NCI-H2081 treated with DMSO at 0.1 percent for 48 hours (cell line): ENCODE measurements around the gene HMCN2.
A peak's percentile ranks its signal among the peaks of the same experiment; 100 is the strongest.
"Not testable (repeated sequence)": the region's sequence is repeated elsewhere in the genome, so short reads cannot be mapped to it uniquely, and the experiment has no call there.

ENCODE experiments used
- DNase-seq: peaks from one replicate; lab custom pipeline; 2025; lab: John Stamatoyannopoulos, UW

HMCN2 gene

DNA sequence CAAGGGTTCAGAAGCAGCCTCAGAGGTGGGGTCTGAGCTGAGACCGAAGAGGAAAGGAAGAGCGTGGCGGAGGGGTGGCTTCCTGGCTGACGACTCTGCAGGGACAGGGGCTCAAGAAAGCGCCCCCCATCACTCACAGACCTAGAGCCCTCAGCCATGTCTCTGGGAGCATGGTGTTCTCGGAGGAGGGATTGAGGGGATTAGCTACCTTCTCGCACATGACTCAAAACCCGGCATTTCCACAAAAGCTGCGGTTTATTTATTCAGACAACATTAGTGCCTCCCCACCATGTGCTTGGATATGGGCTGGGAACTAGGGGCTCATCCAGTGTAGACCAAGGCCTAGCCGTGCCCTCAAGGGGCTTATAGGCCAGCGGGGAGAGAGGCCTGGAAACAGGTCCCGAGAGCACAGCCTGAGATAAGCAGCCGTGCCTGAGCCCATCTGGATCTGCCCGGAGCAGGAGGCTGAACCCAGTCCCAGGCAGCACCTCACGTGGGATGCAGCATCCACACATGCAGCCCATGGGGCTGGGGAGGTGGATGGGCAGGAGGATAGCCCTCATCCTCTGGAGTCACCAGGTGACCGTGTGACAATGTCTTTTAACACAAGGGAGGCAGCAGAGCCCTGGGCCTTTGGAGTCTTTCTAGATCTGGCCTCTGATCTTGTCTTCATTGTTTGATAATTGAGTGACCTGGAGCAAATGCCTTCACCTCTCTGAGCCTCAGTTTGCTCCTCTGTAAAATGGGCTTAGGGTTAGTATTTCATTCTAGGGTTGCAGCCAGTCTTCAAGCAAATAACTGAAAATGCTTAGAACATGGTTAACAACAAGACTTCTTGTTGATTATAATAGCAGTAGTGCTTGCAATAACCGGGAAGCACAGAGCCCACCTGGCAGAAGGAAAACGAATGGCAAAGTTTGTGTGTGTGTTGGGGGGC, 878 bp upstream of the HMCN2 start:
- no peak for DNase-seq

DNA sequence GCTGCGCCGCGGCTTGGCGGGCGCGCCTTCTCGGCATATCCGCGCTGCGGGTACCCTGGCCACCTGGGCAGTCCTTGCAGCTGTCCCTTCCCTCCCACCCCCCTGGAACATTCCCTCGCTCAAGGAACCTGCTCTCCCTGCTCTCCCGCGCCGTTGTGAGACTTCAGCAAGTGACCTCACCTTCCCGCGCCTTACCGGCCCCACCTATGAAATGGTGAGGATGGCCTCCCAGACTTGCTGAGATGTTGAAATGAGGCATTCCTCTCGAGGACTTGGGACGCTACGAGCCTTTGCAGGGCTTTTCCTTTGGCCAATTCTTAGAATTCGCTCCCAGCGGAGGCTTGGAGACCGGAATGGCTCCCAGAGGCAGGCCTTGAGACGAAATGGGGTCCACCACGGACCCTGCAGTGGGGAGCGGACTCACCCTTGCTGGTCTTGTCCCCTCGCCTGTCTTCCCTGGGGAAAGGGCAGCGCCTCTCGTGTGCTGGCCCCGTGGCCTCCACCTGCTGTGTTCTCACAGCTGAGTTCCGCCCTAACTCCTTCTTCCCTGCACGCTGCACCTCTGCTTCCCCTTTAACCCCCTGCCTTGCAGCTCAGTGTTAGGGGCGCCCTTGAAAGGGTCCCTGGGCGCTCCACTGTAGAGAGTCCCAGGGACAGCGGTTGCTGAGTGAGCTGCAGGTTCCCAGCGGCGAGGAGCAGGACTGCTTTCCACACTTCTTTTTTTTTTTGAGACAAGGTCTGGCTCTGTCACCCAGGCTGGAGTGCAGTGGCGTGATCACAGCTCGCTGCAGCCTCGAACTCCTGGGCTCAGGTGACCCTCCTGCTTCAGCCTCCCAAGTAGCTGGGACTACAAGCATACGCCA, 907 bp downstream of the HMCN2 start:
- DNase-seq, result no peak

DNA sequence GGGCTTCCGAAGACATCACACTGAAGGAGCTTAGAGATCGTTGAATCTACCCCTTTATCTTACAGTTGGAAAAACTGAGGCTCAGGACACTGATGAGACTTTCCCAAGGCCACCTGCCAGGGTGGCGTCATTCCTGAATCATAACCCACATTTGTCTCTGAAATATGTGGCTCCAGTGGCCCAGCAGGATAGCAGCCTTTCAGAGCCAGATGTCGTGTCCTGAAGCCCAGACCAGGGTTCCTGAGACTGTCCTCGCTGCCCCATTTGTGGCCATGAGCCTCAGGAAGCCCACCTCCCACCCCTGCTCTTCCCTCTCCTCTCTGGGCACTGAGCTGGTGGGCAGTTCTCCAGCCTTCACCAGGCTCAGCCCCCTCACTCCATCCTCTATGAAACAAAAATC, 2.4 kb downstream of the HMCN2 start:
- DNase-seq, result no peak

DNA sequence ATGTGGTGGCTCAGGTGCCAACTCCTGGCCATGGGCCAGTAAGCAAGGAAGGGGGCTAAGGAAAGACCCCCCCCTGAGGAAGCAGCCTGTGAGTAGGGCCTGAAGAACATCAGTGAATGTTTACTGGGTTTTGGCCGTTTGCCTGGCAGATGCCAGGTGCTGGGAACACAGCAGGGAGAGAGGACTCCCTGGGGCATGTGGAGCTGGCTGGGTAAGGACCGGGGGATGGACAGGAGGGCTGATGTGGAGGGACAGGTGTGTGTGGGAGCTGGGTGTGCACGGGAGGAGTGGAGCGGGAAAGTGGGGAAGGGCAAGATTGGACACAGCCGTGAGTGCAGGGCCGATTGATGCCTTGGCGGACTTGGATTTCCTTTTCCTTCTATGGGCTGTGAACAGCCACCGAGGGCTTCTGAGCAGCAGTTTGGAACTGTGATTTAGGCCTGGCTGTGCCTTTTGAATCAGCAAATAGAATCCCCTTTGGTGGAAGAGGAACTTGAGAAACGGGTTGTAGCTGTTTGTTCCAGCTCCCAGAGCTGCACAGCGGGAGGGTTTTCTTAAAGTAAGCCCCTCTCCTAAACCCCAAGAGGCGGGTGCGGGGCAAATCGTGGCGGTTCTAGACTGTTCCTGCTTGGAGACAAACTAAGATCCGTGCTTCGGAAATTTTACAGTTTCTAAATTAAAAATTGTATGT, 3.1 kb downstream of the HMCN2 start:
- peak; percentile 40 for DNase-seq

DNA sequence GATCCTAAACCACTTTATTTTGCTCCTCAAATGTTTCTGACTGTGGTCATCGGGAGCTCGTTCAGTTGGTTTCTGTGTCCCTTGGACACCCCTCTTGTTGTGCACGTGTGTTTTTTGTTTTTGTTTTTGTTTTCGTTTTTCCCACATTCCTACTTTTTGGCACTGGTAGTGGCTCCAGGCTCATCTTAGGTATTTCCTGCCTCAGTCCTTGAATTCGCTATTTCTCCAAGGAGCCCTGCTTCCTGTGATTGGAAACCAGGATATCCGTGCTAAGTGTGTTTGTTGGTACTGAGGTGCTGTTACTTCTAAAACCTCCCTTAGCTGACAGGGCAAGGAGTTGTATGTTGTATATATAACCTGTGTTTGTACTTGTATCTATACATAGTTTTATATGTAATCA, 5.9 kb downstream of the HMCN2 start:
- DNase-seq, result no peak

DNA sequence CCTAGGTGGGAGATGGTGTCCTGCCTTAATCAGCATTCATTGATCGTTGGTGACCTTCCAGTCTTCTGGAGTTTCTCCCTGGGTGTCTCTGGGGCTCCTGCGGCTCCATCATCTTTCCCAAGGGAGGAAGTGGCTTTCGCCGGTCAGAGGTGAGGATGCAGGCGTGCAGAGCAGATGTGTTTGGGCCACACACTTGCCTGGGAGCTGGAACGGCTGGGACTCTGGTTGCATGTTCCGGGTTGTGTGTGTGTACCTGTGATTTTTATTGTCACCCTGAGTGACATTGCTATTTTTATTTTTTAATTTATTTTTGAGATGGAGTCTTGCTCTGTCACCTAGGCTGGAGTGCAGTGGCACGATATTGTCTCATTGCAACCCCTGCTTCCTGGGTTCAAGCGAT, 9.6 kb downstream of the HMCN2 start:
- no peak for DNase-seq

DNA sequence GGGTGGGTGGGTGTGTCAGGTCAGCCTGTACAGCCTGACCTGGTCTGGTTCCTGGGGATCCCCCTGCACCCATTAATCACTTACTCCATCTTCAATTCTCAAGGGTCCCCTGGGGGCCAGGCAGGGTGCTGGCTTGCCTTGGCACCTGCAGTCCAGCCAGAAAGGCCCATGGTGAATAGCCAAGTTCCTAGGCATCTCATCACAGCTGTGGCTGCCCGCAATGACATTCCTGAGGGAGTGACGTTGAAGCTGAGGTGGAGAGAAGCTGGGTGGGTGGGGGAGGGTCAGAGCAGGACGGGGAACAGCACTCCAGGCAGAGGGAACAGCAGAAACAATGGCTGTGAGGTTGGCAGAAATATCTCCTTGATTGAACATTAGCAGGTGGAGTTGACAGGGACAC, 10.6 kb downstream of the HMCN2 start:
- no peak for DNase-seq

DNA sequence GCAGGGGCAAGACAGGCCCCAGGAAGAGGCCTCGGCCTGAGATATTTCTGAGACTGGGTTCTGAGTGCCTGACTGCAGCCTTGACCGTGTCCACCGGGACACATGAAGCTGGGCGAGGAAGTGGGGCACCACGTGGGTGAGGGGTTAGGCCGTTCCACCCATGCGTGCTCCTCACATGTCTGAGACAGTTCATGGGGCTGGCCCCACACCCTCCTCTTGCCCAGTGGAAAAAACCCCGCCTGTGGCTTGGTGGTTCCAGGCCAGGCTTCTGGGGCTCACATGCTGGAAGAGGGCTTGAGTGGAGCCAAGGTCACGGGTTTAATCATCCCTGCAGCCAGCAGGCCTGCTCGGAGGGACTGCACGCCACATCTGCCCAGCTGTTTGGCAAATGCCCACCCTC, 11.4 kb downstream of the HMCN2 start:
- DNase-seq, result no peak

DNA sequence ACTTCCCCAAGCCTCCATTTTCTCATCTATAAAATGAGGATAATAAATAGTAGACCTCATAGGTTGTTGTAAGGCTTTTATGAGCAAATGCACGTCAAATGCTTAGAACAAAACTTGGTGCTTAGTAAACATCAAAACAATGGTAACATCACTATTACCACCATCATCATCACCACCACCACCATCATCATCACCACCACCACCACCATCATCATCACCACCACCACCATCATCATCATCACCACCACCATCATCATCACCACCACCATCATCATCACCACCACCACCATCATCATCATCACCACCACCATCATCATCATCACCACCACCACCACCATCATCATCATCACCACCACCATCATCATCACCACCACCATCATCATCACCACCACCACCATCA, 12.0 kb downstream of the HMCN2 start:
- not testable (repeated sequence) for DNase-seq

DNA sequence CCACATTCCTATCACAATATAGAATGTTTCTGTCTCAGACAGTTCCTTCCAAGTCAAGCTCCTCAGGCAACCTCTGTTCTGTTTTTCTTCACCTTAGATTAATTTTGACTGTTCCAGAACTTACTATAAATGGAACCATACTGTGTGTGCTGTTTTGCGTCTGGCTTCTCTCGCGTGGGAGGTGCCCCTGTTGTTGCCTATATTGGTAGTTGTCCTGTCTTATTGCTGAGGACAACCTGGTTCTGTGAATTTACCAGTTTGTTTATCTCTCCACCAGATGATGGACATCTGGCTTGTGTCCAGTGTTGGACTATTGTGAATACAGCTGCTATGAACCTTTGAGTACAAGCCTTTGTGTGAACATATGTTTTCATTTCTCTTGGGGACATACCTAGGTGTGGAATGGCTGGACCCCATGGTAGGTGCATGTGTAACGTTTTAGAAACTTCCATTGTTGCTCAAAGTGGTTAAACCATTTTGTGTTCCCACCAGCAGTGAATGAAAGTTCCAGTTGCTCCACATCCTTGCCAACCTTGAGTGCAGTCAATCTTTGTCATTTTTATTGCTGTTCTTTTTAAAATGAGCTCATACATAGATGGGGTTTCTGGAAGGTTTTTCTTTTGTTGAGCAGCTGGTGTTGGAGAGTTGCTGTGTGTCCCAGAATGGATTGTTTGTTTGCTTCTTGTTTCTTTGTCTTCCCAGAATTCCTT, 18.1 kb downstream of the HMCN2 start:
- DNase-seq, result no peak

DNA sequence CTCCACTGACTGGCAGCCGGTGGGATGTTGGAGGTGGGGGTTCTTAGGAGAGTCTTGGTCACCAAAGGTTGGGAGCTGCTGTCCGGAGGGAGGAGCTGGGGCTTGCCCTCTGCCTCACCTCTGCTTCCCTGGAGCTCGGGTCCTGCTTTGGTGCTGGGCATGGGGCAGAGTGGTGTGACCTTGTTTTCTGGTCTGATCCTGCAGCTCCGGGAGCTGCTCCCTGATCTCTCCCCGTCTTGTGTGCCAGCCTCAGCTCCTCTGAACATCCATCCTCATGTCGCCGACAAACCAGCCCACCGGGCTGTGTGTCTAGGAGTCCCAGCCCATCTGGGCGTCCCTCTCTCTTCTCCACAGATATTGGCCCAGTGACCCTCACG, 18.7 kb downstream of the HMCN2 start:
- DNase-seq, result no peak

DNA sequence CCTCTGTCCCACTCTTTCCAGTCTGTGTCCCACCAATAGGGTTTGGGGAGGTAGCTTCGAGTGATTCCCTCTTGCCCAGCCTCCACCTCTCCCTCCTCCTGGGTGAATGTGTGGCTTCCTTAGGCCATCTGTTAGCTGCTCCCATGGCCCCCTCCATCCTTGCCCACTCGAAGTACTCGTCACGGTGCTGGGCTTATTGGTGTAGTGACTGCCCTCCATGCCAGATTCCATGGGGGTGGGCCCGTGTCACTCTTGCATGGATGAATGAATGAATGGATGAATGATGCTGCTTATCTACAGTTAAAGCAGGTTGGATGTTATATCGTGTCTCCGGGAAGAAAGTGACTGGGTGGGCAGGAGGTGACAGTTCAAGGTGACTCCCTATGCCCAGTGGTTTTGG, 19.1 kb downstream of the HMCN2 start:
- no peak for DNase-seq

DNA sequence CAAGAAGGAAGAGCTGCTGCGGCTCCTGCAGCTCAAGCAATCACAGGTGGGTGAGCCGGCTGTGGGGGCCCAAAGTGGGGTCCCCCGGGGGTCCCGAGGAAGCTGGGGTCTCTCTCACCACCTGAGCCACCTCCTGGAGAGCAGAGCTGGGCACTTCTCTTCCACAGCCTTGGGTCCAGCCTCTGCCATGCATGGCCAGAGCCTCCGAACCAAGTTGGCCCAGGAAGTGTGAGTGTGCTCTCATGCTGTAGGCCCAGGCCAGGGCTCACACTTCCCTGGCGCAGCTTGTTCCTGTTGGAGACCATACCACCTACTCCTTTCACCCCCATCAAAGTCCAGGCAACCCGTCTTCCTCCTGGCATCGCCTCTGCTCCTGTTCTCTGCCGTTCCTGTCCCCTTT, 19.7 kb downstream of the HMCN2 start:
- no peak for DNase-seq

DNA sequence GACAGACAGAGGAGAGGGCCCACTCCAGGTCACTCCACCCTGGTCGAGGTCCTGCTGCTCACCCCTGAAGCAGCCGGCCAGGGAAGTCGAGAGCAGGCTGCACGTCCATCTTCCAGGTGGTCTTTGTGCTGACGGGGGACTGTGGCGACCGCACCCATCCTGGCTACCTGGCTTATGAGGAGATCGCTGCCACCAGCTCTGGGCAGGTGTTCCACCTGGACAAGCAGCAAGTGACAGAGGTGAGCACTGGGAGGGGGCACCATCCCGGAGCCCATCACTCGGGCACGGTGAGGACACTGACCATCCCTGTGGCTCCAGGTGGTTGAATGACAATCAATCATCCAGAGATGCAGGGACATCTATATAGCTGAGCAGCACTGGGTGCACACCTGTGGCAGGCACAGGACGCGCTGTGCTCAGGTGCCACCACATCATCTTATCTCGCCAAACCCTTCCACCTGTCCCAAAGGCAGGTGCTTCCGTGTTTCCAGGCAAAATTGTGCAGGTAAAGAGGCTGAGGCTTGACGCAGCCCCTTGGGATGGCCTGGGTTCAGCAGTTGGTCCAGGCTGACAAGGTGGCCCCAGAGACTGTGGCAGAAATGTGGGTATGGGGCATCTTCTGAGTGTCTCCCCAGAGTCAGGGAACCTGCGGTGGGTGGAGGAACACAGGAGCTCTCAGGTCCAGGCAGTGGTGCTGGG, 20.7 kb downstream of the HMCN2 start:
- no peak for DNase-seq

DNA sequence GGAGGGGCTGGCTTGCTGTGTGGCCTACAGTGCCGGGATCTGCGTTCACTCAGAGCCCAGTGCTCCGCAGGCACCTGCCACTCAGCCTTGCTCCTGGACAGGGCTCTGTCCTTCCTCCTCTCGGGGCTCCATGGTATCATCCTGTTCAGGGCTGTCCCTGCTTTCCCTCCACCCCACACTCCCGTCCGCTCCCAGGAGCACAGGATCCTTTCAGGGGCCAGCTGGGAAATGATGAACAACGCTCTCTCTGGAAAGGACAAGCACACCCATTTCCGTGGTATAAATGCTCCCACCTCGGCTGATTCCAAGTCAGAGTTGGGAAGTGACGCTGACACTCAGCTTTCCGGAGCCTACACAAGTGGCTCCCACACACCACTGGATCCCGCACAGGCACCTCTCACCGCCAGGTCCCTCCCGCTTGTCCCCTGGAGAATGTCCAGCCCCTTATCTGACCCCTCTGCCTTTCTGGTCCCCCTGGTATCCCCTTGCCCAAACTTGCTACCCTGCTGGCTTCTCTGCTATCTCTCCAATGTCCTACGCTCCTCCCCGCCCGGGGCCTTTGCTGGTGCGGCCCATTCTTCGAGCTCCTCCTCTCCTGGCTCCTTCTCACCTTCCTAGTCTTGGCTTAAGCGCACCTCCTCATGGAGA, 21.3 kb downstream of the HMCN2 start:
- DNase-seq, result no peak

DNA sequence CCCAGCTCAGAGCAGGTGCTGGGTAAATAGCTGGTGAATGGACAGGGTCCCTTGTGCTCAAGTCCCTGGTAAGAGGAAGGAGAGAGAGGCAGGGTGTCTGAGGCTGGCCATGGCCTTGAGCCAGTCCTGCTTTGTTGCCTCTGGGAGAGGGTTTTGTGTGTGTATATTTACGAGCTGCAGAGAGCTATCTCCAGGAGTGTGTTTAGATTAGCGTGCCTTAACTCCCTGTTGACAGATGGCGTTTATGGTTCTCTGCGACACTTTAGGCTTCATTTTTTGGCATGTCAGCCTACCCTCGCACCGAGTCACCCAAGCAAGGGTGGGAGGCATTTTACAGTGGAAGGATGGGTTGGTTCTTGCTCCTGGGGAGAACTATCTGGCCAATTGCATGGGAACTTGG, 22.2 kb downstream of the HMCN2 start:
- no peak for DNase-seq

DNA sequence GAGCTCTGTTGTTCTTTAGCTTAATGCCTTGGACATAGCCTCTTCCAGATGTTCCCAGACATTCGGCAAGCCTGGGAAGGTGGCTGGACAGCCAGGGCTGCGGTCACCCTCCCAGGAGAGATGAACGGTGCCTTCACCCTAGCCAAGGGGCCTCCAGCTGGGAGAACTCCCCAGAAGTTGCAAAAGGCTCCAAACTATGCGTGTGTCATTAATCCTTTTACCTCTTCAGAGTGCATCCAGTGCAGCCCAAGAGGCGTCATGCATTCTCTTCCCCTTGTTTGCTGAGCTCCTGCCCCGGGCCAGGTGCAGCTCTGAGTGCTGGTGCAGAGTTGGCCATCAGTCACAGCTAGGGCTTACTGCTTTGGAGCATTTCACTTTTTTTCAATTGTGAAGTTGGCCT, 22.8 kb downstream of the HMCN2 start:
- no peak for DNase-seq

DNA sequence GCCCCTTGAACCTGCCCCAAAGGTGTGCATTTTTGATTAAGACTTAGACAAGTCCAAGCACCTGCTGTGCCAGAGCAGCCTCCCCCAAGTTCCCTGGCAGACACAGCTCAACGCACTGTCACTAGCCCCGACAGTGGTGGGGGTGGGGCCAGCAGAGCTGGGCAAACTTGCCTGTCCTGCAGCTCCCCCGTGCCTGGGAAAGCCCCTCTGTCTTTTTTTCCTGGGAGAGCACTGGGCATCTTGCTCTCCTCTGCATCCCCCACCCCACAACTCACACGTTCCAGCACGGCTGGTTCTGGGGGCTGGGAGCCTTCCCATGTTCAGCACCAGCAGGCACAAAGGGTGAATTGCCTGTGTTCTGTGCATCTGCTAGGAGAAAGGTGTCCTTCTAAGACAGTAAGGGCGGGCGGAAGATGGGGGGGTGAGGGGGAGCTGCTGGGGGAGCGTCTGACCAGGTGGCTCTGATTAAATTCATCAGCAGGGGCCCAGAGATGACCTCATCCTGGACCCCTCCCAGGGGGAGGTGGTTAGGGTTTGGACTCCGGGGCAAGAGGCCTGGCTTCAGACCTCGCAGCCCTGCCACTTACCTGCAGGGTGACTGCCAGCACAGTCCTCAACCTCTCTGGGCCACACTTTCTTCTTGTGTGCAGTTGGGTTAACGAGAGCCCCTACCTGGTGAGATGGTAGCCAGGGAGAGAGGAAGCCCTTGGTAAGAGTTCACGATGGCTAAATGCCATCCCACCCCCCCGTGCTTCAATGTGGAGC, 23.5 kb downstream of the HMCN2 start:
- DNase-seq, result no peak

DNA sequence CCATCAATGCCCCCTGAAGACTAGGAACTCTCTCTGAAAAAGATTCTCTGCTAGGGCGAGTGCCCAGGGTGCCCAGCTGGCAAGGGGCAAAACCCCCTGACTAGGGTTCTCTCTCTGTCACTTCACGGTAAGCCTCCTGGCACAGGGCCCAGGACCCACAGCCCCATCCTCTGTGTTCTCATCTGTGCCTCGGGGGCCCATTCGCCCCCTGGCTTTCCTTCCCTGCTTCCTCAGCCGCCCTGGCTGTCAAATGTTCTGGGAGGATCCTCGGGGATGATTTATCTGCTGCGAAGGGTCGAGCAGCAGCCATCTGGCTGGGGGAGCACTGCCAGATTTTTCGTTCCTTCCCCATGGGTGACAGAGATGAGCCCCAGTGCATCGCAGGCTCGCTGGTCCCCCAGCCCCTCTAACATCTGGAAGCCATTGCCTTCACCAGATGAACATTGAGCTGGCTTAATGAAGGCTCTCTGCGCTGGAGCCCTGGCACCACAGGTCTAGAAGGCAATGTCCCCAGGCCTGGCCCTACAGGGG, 24.2 kb downstream of the HMCN2 start:
- no peak for DNase-seq
